HPDE6-E6E7 (cell line): ENCODE measurements around the gene NDST1.

Experiments
- DNase-seq: peaks from one replicate; pipeline ENCODE4 v3.0.0; 2011; ENCODE audit warnings: missing footprints; ENCODE audit errors: extremely low spot score

NDST1 gene

DNA sequence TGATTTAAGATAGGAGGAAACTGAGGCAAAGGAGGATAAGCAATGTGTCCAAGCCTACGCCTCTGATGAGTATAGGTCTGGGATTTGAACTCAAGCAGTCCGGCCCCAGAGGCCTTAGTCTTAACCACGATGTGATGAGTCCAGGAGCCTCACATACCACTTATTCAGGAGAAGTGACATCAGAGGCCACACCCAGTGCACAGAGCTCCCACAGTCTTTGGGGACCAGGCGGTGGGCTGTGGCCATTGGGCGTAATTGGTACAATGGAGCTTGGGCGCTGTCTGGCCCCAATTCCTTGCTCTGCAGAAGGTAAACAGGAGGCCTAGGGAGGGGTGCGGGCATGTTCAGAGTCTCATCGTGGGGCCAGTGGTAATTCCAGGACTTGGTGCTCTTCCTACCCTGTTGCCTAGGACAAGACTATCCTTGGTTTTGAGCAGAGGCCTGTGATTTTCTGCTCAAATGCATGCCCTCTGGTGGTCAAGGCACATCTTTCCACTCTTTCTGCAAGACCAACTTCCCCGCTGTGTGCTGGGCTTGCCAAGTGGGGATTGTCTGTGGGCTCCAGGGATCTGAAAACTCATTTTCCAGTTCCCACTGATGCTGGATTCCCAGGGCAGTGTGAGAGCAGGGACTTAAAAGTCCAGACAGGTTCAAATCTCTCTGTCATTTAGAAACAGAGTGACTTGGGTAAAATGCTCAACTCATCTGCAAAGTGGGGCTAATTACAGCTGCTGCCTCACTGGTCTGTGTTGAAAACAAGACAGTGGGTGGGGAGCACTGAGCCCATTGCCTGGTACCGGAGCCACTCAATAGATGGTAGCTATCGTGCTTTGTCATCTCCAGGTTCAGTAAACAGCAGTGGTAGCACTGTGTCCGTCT lies 15.8 kb downstream of the NDST1 start:
- no peak for DNase-seq

GRCh38 chr5:150525163-150525562 lies 17.2 kb downstream of the NDST1 start:
- DNase-seq = no peak

DNA sequence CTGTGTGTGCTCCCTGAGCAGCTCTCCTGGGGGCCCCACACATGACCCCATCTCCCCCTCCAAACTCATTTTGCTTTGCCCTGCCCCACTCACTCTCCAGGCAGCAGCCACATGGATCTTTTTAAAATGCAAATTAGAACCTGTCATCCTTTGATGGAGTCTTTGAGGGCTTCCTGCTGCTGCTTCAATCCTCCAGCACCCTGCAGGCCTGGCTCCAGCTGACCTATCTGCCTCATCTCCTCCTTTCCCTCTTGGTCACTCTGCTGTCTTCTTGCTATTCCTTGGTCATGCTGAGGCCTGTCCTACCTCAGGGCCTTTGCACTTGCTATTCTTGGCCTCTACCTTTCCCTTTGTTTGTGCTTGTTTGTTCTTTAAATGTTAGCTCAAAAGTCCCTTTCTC lies 17.9 kb downstream of the NDST1 start:
- DNase-seq = no peak

DNA sequence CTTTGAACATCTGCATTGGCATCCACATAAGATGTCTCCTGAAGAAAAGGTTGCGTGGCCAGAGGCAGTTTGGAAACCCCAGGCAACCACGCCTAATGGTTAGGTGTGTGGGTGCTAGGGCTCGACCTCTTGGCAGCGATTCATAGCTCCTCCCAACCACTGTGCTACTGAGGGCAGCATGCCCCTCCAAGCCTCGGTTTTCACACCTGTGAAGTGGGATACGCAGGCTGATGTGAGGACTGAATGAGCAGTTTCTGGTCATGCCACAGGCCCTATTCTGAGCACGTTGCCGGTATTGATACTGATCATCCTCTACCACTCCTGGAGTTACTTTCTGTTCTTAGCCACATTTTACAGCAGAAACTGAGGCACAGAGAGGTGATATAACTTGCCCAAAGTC lies 19.1 kb downstream of the NDST1 start:
- DNase-seq = no peak

GRCh38 chr5:150527808-150528207 lies 19.9 kb downstream of the NDST1 start:
- DNase-seq = no peak

- DNase-seq = no peak
Observed at GRCh38 chr5:150528924-150529546, 21.1 kb downstream of the NDST1 start.

DNA sequence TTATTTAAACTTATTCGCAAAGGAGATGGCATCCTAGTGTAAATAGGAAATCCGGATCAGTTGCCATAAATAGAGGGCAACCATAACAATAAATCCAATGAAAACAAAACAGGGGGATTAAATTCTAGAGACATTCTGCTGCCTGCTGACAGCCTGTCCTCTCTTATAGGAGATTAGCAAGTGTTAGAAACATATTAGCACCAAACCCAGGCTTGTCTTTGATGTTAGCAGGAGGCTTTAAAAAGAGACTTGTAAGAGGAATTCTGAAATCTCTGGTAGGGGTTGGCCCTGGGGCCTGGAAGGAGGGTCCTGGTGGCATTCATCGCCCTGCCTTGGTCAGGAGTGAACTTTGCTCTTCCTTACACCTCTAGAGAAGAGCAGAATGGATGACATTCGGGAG lies 21.6 kb downstream of the NDST1 start:
- DNase-seq = no peak

GRCh38 chr5:150530423-150530822 lies 22.5 kb downstream of the NDST1 start:
- no peak for DNase-seq

GRCh38 chr5:150530951-150531588 lies 23.1 kb downstream of the NDST1 start:
- DNase-seq = no peak

DNA sequence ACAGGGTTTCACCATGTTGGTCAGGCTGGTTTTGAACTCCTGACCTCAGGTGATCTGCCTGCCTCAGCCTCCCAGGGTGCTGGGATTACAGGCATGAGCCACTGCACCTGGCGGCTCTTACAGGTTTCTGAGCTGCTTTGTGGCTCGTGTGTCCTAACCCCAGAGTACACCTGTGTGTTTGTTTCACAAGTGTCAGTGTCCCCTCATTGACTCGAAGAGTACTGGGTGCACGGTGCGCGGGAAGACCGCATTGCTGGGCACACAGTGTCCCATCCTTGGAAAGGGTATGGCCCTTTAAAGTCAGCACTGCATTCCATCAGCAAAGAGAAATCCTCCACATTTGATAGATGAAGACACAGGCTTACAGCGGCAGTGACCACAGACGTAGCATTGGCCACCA lies 23.8 kb downstream of the NDST1 start:
- DNase-seq = no peak

GRCh38 chr5:150532151-150532550 lies 24.2 kb downstream of the NDST1 start:
- no peak for DNase-seq

DNA sequence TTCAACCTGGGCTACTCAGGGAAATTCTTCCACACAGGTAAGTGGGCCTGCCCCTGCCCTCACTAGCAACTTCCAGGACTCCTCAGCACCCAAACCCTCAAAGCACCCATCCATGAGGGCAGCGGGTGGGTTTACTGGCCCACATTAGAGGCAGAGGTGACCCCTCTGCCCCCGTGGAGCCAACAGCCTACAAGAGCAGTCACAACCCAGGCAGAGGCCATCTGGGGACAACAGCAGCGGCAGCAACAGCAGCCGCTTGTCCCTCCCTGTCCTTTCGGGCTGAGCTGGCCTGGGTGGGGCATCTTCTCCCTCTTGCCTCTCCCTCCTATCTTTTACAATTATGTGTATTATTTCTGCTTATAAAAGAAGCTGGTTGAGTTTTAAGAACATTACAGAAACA lies 25.1 kb downstream of the NDST1 start:
- DNase-seq = no peak

- no peak for DNase-seq
Observed at GRCh38 chr5:150534811-150535210, 26.9 kb downstream of the NDST1 start.

DNA sequence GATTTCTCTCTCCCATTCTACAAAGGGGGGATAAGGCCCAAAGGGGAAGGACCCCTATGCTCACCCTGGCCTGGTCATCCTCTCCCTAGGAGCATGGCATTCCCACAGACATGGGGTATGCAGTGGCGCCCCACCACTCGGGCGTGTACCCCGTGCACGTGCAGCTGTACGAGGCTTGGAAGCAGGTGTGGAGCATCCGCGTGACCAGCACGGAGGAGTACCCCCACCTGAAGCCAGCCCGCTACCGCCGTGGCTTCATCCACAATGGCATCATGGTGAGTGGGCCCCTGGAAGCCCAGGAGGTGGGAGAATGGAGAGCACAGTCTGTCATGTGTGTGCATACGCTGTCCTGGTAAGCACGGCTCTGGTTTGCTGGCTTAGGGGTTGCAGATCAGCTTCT lies 27.7 kb downstream of the NDST1 start:
- no peak for DNase-seq

- no peak for DNase-seq
Observed at GRCh38 chr5:150538007-150538917, 30.3 kb downstream of the NDST1 start.

DNA sequence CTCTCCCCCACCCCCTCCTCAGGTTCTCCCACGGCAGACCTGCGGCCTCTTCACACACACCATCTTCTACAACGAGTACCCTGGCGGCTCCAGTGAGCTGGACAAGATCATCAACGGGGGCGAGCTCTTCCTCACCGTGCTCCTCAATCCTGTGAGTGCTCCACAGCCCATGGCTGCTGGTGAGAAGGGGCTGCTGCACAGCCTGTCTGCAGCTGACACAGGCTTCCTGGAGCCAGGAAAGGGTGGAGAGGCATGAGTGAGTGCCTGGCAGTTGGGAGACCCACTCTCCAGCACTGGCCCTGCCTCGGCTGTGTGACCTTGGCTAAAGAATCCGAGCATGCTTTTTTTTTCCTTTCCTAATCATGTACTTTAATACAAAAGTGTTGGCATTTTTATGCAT lies 31.3 kb downstream of the NDST1 start:
- DNase-seq = no peak

DNA sequence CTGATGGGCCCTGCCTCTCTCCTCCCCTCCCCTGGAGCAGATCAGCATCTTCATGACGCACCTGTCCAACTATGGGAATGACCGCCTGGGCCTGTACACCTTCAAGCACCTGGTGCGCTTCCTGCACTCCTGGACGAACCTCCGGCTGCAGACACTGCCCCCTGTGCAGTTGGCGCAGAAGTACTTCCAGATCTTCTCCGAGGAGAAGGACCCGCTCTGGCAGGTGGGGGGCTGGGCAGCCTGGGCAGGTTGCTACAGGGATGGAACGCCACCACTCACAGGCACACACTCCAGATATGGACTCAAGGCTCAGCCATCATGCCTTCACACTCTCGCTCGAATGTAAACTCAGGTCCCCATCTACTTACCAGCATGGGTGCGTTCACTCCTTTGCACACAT lies 32.1 kb downstream of the NDST1 start:
- DNase-seq = no peak

DNA sequence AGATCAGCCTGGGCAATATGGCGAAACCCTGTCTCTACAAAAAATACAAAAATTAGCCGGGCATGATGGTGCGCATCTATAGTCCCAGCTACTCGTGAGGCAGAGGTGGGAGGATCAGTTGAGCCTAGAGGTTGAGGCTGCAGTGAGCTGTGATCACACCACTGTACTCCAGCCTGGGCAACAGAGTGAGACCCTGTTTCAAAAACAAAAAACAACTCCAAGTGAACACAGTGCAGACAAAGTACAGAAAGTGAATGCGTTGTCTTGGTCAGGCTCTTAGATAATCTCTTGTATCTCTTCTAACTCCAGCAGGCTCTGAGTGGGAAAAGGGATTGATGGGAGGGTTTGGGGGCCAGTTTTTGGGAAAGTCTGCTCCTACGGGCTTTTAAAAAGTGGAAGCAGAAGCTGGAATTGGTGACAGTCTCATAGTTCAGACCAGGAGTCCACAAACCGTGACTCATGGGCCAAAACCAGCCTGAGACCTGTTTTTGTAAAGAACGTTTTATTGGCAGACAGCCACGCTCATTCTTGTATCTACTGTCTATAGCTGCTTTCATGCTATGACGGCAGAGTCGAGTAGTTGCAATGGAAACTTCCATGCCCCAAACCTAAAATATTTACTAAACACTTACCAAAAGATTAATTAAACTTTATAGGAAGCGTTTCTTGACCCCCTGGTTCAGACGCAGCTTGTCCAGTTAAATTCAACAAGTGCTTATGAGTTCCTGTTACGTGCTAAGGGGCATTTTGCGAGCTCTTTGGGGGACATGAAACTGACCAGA lies 32.9 kb downstream of the NDST1 start:
- DNase-seq = peak; percentile 65

GRCh38 chr5:150541397-150541675 lies 33.4 kb downstream of the NDST1 start:
- DNase-seq = no peak

DNA sequence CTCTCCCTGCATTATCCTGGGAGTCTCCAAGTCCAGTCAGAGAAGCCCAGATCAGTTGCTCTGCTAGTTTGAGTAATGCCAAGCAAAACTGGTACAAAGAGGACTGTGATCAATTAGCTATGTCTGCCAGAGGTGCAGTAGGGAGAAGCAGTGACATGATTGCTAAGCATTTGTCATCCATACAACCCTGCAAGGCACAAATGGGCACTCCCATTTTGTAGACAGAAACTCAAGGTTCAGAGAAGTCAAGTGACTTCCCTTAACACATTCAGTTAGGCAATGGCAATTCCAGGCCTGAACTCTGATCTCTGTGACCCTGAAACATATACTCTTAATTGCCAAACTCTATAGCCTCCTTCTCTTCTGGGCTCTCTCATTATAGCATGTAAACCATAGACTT lies 34.0 kb downstream of the NDST1 start:
- no peak for DNase-seq

DNA sequence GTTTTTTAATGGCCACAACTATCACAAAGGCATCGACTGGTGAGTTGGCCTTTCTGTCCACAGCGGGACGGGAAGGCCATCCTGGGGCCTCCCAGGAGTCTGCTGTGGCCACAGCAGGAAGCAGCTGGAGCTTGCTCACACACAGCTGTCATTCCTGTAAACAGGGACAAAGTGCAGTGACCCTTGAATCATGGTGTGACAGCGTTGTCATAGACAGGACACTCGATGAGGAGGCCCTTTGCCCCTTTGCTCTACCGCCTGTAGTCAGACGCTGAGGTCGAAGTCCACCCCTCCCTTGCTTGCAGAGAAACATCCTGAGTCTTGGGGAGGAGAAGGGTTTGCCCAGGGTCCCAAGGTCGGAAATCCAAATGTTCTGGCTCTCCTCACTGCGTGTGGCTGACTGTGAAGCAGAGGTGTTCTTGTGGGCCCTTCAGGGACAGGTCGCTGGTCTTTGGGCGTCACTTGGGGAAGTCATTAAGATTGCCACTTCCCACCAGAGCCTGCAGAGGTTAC lies 35.1 kb downstream of the NDST1 start:
- DNase-seq = no peak
